KG1 (cell line): Measurements from ENCODE around the gene RSPH3.
A peak's percentile ranks its signal among the peaks of the same experiment; 100 is the strongest.
"Not testable (repeated sequence)": the region's sequence is repeated elsewhere in the genome, so short reads cannot be mapped to it uniquely, and the experiment has no call there.

Experiments
- DNase-seq: peaks from one replicate; lab custom pipeline; 2025; lab: John Stamatoyannopoulos, UW

The RSPH3 gene, protein sequence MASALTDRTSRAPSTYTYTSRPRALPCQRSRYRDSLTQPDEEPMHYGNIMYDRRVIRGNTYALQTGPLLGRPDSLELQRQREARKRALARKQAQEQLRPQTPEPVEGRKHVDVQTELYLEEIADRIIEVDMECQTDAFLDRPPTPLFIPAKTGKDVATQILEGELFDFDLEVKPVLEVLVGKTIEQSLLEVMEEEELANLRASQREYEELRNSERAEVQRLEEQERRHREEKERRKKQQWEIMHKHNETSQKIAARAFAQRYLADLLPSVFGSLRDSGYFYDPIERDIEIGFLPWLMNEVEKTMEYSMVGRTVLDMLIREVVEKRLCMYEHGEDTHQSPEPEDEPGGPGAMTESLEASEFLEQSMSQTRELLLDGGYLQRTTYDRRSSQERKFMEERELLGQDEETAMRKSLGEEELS

DNA sequence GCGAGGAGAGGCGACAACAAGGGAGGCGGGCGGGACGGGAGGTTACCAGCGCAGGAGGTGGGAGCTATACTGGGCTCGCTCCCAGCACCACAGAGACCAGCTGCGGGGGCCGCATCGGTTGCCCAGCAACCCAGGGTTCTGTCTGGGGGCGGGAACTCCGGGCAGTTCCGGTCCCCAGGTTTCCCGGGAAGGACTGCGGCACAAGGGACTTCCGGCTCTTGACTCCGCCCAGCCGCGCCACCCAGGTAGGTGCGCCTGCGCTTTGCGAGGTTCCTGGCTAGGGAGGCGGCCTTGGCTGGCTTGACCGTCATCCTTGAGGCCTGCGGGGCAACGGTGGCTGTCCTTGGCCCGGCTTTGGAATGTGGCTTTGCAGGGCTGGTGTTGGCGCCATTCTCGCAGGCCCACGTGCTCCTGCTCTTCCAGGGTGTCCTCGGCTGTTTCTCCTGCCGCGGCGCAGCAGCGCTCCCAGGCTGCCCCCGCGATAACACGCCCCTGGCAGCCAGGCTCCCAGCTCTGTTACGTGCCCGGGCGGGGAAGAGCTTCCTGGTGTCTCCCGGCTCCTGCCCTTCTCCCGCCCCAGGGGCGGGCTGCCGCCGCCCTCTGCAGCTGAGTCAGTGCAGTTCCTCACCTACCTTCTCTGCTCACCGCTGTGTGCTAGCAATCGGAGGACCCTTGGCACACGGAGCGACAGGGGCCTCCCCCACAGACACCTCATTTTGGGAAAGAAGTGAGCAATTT is at the start of gene RSPH3:
RSPH3 (minus strand) TSS at position 537 of the 738 bp plus-strand sequence. CDS start 652 bp downstream, outside the sequence.
- DNase-seq = peak; percentile 92

DNA sequence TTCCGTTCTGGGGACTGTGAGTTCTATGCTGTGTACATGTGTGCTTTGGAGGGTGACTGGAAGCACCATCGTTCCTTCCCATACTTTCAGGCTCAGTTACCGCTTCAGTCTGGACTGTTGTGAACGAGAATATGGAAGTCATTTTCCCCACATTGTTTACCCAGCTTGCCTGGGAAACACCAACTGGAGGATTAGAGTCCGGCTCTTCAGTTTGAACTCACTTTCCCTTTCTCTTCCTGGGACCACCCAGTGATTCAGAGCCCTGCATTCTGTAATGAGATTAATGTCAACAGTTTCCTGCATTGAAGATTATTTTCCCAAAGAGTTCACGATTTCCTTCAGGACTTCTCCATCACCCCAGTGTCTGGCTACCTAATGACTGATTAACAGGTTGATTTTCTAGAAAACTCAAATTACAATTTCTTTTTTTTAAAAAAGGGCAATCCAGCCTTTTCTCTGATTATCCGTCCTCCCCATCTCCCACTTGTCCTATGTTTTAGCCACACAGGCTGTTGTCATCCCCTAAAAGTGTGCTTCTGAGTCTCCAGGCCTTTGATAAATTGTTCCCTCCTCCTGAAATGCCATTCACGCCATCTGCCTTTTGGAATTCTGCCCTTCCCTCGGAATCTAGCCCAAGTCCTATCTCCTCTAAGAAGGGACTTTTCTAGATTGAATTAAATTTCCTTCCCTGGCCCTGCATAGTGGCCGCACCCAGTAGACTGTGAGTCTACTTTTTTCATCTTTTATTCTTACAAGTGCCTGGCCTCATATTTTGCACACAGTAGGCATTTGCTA is 48.1 kb upstream of the RSPH3 start:
- DNase-seq = no peak

- DNase-seq = no peak
Measured at GRCh38 chr6:159045801-159046200, 45.8 kb upstream of the RSPH3 start.

DNA sequence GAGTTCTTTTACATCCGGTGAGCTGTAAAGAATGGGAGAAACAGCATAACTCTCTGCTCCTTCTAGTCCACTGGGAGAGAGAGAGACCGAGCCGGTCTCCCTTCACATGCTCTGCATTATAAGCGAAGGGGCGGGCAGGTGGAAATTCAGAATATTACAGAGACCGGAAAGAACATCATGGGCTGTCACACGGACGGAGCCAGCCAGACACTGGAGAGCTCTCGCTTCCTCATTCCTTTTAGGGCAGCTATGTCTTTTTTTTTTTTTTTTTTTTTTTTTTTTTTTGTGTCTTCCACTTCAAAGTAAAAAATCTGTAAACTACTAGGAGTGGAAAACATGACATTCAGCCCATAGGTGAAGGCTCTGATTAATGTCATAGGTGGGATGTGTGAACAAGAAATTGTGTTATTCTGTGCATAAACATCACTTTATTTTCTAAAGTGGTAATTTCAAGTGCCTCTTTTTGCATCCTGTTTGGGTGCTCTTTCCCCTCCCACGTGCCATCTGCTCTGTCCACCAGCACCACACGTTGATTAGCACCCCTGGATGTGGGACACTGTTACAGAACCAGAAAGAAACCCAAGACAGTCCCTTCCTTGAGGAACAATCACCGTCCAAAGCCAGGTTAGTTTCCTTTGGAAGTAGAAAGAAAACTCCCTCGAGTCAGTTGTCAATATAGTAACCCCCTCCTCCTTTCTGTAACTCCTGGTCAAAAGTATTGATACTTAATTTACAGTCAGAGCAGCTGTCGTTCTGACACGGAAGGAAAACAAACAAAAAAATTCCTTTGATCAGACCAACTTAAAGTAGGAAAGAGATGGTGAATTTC is 45.1 kb upstream of the RSPH3 start, which contains the start of gene TAGAP:
TAGAP (minus strand) TSS at position 93 of the 829 bp plus-strand sequence. CDS start 845 bp downstream, outside the sequence.
- DNase-seq = peak; percentile 69

- no peak for DNase-seq
Measured at GRCh38 chr6:159043947-159044346, 43.9 kb upstream of the RSPH3 start.

DNA sequence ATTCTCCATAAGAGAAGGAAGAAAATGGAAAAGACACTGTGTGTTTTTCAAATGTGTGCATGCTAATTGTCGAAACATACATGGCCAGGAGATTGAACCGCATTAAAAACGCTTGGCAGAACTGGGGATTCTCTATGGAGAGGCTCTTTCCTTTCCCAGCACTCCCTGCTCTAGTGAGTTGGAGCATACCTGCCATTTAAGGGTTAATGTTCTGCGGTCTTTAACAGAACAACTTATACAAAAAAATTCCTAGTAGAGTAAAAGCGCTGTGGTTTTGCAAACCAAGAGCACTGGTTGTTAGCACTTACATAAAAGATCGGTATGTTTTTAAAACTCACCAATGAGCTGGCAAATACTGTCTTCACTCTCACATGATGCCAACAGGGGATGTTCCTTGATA is 43.2 kb upstream of the RSPH3 start:
- DNase-seq = peak; percentile 26

DNA sequence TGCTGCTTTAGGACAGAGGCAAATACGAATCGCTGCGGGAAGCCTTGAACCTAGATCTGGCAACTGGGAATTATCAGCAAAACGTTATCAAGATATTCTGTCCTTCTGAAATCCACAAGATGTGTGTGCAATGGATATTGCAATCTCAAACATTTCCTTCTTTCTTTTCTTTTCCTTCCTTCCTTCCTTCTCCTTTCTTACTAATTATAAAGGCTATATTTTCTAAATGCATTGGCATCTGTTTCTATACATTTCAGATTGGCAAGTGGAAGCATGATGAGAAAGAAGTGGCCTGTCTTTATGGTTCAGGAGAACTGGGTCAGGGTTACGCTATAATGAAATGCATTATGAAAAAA is 42.8 kb upstream of the RSPH3 start:
- DNase-seq = no peak

GRCh38 chr6:159042003-159042825 is 42.2 kb upstream of the RSPH3 start:
- peak; percentile 66 for DNase-seq

DNA sequence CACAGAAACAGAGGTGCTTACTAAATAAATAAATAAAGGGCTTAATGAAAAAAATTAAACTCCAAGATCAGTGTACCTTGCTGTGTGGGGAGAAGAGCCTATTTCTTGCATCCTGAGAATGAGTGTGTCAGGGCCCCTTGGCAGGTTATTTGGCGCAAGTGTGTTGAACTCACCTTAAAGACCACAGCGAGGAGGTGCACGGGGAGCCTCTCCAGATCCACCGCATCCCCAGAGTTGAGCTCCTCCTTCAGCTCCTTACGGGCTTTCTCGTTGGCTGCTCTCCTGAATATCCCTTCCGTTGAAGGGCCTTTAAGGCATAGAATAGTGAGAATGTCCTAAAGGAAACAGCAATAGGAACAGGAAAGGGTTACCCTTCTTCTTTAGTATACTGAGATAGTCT is 41.2 kb upstream of the RSPH3 start:
- no peak for DNase-seq

DNA sequence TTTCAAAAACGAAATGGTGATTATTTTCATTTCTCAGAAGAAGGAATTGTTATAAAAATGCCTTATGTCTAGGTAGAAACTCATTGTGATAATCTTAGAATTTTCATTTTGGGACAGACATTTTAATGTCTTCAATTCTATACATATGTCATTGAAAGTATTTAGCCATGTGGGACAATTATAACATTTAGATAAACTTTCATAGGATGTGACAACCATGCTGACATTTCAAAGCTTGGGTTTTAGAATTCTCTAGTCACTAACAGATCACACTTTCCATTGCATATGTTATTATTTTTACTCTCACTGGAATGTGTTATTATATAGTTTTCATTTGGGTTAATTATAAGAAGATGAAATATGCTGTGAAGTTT is 39.9 kb upstream of the RSPH3 start:
- no peak for DNase-seq

DNA sequence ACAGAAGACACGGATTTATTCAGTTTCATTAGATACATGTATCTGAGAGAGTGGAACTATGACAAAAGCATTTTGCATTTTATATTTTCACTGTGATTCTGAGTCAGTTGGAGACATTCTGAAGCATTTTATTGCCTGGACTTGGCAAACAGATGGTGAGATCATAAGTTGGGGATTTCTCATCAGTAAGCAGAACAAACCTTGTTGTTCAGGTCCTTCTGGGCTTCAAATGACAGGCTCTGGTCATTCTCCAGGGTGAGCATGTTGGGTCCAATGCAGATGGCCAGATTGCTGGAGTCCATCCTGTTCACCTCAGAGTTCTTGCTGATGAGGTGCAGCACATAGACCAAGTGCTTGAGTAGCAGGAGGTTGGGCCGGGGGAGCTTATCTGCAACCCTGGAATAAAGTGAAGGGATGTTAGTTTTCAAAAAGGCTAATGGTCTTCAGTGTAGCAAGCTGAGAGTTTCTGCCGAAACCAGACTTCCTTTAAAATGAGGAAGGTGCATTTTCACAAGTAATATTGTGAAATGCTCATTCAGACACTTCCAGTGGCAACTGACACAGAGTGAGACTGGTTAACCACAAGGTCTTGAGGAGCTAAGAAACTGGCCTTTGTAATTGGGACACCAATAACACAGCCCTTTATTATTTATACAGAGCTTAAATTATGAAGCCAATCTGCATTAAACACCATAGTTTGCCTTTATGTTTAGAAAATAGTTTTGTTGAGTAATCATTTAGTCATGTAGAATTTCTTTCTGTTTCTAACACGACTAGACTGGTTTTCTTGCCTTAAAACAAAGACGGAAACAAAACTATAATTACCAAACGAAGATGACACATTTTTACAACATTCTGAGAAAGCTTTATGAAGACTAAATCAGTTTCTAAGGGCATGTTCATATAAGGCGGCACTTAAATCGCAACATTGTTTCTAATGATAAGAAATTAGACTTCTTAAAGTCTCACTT is 39.2 kb upstream of the RSPH3 start:
- DNase-seq = peak; percentile 81

- not testable (repeated sequence) for DNase-seq
Measured at GRCh38 chr6:159038318-159038717, 38.3 kb upstream of the RSPH3 start.

- DNase-seq = no peak
Measured at GRCh38 chr6:159037756-159038290, 37.8 kb upstream of the RSPH3 start.

DNA sequence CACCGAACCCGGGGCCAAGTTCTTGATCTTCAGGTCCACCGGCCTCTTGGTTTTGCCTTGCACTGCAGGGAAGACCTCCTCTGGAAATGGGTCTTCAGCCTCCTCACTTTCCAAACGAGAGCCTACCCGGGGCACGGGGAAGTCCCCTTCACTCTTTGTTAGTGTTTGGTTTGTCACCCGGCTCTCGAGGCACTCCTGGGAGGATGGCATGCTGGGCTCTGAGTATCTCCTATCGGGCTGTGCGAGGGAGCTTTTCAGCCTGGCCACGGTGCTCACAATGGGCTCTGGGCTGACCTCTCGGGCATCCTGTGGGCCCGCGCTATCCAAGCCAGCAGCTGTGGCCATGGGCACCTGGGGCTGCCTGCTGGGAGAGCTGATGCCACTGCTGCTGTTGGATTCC is 36.7 kb upstream of the RSPH3 start:
- no peak for DNase-seq

DNA sequence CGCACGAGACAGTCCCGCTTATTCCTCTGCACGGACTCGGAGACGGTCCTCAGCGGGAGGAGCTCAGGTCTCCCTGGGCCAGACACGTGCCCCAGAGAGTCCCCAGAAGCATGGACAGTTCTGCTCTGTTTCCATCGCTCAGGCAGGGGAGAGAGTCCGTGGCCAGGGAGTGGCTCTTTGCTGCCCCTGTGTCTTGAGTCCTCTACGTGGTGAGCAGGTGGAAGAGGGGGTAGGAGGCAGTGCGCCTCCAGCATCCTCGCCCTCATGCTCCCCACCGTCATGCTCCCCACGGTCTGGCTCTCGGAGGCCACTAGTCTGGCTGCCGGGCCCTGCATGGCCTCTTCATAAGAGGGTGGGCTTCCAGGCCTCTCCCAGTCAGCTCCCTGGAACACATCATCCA is 35.9 kb upstream of the RSPH3 start:
- no peak for DNase-seq

DNA sequence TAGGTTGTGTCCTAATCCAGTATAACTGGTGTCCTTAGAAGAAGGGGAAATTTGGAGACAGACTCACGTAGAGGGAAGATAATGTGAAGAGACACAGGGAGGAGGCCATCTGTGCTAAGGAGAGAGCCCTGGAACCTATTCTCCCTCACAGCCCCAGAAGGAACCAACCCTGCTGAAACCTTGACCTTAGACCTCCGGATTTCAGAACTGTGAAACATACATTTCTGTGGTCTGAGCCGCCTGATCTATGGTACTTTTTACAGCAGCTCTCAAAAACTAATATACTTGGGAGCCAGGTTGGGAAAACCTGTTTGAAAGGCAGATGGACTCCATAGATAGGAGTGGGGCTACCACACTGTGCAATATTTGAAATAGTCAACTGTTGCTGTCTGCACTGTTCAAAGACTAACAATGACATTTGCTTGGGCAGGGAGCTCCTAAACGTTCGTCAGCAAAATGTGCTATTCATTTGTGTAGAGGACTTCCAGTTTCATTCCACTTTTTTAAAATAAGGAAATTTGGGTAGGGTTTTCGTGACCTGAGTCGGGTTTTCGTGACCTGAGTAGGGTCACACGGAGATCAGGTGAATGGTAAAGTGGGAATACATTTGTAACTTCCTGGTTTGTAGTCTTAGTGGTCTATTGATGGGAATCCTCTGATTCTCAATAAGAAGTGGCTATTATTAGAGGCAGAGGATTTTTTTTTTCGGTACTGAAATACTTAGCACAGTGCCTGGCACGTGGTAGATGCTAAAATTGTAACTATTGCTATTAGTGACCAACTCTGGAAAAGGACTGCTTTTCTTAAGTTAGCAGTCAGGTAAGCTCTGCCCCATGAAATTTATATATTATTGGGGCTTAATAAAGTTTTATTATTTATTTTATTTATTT is 33.4 kb upstream of the RSPH3 start:
- DNase-seq = no peak

DNA sequence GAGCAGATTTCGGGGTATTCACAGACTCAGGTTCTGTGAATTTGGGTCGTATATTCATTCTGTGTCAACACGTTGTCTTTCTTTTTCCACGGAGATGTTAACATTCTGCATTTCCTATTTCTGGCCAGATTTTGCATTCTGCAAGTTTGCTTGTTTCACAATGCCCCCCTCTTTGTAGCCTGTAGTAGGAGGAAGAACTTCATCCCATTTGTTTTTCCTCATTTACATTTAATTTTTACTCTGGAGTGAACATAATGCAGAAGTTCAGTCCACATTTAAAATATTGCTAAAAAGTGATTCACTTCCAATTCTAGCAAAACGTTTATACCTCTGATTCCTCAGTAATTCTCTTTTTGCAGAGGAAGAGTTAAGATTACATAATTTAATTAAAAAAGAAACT is 31.8 kb upstream of the RSPH3 start:
- DNase-seq = no peak

GRCh38 chr6:159030168-159030567 is 30.2 kb upstream of the RSPH3 start:
- no peak for DNase-seq
